Retina (tissue), 1 donor: Measurements from ENCODE around the gene PPP1R37.
"Not testable (repeated sequence)": the region's sequence is repeated elsewhere in the genome, so short reads cannot be mapped to it uniquely, and the experiment has no call there.

Experiments
- DNase-seq: peaks from one replicate; pipeline ENCODE4 v3.0.0-alpha.2; 2016

The PPP1R37 gene

DNA sequence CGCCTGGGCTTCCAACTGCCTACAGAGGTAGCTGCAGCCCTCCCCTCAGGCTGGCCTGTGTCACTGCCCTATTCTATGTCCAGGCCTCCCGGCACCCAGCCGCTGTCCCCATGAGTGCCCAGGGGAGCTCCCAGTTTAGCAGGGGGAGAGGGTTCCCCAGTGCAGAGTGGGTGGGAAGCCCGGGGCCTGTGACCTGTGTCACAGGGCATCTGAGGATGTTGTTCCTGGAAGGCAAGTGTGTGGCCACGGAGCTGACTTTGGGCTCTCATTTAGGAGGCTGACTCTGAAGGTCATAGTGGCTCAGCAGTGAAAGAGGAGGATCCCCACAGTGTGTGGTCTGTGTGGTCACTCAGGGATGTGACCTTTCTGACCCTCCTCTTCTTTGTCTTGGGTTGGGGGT is 25.1 kb downstream of the PPP1R37 start:
- DNase-seq = no peak

- DNase-seq = not testable (repeated sequence)
Observed at GRCh38 chr19:45118591-45119355, 25.8 kb downstream of the PPP1R37 start.

GRCh38 chr19:45119582-45119981 is 26.6 kb downstream of the PPP1R37 start:
- no peak for DNase-seq

GRCh38 chr19:45121827-45122345 is 28.9 kb downstream of the PPP1R37 start:
- DNase-seq = no peak

DNA sequence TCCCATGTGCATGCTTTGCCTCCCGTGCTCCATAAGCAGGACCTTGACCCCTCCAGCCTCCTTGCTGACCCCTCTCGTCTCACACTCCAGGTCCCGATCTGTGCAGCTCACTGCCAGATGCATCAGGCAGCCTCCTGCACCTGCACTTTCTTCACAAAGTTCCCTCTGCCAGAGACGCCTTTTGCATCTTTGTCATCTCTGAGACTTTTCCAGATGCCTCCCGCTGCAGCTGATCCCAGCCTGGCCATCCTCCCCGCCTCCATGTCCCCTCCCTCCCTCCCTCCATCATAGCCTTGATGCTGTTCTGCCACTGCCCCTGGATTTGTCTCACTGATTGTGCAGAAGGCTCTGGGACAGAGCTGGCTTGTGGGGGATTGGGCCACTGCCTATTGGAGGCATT is 29.9 kb downstream of the PPP1R37 start:
- DNase-seq = no peak

DNA sequence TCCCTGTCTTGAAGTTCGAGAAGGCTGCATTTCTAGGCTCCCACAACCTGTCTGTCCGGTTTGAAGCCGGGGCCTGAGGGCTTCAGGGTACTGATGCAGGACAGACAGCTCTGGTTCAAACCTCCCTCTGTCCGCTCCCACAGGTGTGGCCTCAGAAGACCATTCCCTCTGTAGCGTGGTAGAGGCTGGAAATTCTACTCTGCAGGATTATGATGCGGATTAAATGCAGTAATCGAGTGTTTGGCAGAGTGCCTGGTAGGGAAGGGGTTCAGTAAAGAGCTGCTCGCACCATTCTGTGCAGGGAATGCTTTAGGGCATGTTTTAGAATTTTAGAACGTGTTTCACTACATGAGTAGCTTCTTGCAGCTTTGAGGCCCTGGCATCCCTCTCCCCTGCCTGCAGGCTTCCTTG is 30.5 kb downstream of the PPP1R37 start:
- no peak for DNase-seq

DNA sequence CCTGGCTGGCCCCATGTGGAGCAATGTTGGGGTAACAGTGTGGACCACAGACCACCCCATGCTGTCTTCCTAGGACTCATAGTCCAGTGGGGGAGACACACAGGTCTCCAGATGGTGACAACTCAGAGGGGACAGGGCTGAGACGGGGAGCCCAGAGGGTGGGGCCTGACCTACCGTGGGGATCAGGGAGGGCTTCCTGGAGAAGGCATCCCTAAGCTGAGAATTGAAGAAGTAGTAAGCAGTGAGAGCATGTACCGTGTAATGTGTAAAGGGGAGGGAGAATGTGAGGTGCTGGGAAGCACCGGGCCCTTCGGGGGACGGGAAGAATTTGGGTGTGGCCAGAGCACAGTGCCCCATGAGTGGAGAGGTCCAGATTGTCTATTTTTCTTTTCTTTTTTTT is 31.0 kb downstream of the PPP1R37 start:
- DNase-seq = no peak

GRCh38 chr19:45125360-45125759 is 32.4 kb downstream of the PPP1R37 start:
- no peak for DNase-seq

DNA sequence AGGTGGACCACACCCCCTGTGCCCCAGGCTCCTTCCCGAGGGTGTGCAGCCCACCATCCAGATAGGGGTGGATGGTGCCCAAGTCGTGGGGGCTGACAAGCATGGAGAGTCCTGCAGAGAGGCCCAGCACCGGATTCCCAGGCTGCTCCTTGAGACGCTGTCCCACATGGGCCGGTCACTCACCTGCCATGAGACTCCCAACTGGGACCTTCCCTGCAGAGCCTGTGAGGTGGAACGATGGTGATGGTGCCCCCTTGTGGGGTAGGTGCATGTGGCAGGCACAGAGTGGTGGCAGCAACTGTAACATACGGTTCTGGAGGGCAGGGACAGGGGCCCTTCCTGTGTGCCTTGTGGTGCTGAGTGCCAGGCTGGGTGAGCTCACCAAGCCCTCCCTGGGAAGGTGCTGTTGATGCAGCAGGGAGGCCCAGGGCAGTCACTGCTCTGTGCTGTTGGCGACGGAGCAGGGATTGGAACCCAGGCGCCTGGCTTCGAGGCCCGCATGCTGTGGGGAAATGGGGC is 33.1 kb downstream of the PPP1R37 start:
- peak; percentile 42 for DNase-seq

DNA sequence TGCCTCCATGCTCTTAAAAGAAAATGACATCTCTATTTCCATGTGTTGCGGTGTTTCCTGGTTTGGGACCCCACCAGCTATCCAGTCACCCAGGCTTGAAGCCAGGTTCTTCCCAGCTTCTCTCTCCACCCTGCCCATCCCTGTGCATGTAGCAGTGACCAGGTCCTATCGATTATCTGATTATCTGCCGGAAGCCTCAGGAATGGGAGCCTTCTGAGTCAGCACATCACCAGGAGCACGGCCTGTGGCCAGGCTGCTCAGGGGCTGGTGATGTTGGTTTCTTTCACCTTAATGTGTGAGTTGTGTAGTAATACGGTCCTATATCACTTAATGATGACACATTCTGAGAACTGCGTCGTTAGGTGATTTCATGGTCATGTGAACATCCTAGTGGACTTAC is 33.7 kb downstream of the PPP1R37 start:
- DNase-seq = no peak

- no peak for DNase-seq
Observed at GRCh38 chr19:45128146-45128545, 35.2 kb downstream of the PPP1R37 start.

GRCh38 chr19:45128806-45129205 is 35.8 kb downstream of the PPP1R37 start:
- no peak for DNase-seq

DNA sequence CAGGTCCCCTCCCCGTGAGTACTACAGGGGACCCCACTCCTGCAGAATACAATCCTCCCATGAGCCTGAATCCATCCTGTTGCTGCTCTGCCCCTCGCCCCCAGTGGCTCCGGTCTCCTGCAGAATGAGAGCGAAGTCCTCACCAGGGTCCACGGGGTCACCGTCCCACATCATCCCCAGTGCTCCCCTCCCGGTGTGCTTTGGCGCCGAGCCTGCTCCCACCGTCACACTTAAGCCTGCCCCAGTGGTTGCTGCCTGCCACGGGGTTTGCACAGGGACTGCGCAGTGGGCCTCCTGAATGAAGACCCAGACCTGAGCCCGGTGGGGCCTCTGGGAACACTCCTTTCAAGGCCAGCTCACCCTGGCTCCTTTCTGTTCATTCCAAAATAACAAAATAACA is 37.3 kb downstream of the PPP1R37 start:
- no peak for DNase-seq

DNA sequence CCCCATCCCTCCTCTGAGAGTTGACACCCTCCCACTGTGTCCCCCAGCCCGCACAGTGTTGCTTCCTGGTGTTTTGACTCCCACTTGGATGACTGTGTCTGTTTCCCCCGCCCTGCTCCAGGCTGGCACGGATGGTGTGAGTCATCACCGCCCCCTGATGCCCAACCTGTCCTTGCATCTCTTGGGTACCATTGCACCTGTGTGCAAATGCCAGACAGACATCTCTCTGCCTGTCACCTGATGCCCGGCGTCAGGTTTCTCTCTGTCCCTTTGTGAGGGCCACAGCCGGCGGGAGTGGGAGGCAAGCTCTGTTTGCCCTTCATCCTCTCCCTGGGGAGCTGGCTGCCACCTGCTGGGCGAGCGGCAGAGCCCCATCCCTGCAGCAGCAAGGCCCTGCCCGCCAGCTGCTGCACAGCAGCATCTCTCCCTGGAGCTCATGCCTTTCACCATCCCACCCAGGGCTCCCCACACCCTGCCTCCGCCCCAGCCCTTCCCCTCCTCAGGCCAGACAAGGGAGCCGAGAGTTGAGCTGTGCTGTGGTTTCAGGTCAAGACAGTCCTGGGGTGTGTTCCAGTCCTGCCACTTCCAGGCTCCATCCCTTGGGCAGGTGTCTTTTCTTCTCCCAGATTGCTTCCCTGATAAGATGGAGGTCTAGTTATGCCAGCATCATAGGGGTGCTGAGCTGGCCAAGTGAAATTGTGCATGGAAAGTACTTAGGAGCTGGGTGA is 38.1 kb downstream of the PPP1R37 start:
- DNase-seq = no peak

GRCh38 chr19:45133661-45134060 is 40.7 kb downstream of the PPP1R37 start:
- DNase-seq = no peak

DNA sequence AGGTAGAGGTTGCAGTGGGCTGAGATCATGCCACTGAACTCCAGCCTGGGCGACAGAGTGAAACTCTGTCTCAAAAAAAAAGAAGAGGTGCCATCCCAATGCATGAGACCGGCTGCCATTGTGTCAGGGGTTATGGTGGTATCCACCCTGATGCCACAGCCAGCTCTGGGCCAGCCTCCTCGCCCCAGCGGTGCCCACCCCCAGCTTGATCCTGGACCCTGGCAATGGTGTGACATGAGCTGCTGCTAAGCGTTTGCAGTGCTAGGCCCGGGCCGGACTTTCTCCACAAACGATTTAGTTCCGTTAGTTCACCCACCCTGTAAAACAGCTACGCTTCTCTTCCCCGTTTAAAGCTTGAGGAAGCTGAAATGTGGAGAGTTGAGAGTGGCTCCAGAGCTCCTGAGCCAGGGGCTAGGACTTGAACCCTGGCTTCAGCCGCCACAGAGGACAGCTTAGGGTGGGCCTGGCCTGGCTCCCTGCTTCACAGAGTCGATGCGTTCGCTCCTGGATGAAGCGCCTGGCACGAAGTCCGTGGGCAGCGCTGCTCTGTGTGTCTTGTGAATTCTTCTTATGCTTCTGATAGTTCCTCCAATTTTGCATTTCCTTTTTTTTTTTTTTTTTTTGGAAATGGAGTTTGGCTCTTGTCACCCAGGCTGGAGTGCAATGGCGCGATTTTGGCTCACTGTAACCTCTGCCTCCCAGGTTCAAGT is 42.4 kb downstream of the PPP1R37 start:
- DNase-seq = no peak

DNA sequence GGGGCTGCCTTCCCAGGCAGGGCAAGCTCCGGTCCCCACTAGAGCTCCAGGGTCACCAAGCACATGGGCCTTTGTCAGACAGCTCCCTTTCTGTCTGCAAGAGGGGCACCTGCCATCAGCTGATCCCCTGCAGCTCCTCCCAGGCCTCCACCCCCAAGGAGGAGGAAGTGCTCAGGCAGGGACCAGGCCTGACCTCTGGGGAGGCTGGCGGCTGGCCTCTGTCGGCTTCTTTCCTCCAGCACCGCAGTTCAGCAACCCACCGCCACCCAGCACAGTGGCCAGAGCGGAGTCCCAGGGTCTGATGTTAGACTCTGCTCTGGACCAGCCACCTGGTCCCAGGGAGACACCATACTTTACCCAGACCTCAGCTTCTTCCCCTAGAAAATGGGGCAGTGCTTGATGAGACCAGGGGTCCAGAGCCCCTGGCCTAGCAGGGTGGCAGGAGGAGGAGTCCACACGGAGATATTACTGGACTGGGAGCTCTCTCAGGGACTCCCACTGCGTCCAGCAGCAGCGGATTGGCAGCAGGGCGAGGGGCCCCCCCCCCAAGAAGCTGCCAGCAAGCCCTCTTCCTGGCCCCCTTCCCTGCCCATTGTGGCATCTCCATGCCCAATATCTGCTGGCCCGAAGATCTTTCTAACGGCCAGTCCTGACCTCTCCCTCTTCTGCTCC is 43.7 kb downstream of the PPP1R37 start:
- DNase-seq = no peak

DNA sequence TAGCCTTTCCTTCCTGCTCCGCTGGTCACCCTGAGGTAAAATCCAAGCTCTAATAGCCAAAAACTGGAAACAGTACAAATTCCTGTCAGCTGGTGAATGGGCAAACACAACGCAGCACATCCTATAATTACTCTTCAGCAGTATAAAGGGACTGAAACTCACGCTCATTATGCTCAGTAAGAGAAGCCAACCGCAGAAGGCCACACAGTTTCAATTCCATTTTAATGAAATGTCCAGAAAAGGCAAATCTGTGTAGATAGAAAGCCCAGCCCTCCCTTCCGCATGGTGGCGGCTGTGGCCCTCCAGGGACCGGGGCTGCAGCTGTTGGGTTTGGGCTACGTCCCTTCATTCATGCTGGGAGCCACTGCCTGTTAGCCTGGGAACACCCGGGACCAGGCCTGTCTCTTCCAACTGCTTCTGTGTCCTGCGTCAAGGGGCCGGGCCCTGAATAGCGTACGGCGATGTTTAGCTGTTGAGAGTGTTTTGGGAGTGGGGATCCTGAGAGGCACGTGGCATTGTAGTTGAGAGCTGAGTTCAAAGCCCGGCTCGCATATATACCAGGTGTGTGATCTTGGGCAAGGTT is 44.3 kb downstream of the PPP1R37 start:
- peak; percentile 59 for DNase-seq

- DNase-seq = no peak
Observed at GRCh38 chr19:45138303-45138751, 45.3 kb downstream of the PPP1R37 start.

- DNase-seq = no peak
Observed at GRCh38 chr19:45139286-45140143, 46.5 kb downstream of the PPP1R37 start.

DNA sequence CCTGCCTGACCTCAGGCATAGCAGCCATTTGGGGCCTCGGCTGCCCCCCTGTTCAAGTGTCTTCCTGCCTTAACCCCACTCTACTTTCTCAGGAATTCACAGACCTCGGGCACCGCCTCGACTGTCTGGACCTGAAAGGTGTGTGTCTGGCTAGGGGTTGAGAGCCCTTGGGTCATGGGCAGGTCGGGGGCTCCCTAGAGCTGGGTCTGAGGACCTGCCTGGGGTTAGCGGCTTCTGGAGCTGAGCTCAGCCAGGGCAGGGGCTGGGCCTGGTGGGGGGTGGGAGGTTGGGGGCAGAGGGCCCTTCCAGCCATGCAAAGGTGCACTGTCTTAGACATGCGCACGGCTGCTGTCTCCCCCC is 47.1 kb downstream of the PPP1R37 start:
- DNase-seq = no peak
